ENCODE measurements around the gene DCAF11. TPM values are rescaled to one million over a fixed set of nuclear protein-coding genes. Genes with fewer than 3 reads are reported as not detected.

Gene DCAF11
- total and polyA plus RNA-seq, 2 of the 13 experiments (the other 11 are each of a cell fraction or from before 2014, with no cell fraction given): 150 to 257 TPM

GRCh38 chr14:24089890-24090289 is 24.7 kb upstream of the DCAF11 start:
- intact Hi-C loops (cut with micrococcal nuclease; ENCODE audit: unreplicated experiment) (loop anchor here (1.0 to 5.0 kb wide), 6 partner anchors 18 to 478 kb away; no protein-coding TSS in a partner anchor), in situ Hi-C loops (cut with HindIII; ENCODE audit: extremely low pct_ligation_motif_present, low pct_unique_long_range_greater_than_20kb) (loop anchor here (5.0 kb wide), 2 partner anchors 33 to 78 kb away; no protein-coding TSS in a partner anchor)
- ATAC-seq (no peak), FAIRE-seq (no peak), DNase-seq (ENCODE audit: low spot score) (no peak)
- H3K36me3 ChIP-seq (replicated peaks in 1 of 2; ENCODE audit: control insufficient read depth in 1 of 2, insufficient read depth in 2 of 2, low read length in 2 of 2): no peaks in the 10 kb centered on the region
- no peak overlapping the region for H3K4me2 ChIP-seq (ENCODE audit: low read depth, low read length)
- TF ChIP-seq CSRNP2 (CRISPR knock-in tag; conservative IDR thresholded peaks at IDR 0.05; ENCODE audit: low read depth) (no peak), THAP7 (CRISPR knock-in tag; IDR thresholded peaks at IDR 0.05) (peak; percentile 67; the same call in 1 of the 2 replicates), RFX1 (IDR thresholded peaks at IDR 0.05) (no peak), ZFP41 (CRISPR knock-in tag; IDR thresholded peaks at IDR 0.05; ENCODE audit: borderline replicate concordance) (no peak), ARNTL (CRISPR knock-in tag; IDR thresholded peaks at IDR 0.05) (no peak), ZNF501 (CRISPR knock-in tag; IDR thresholded peaks at IDR 0.05) (no peak), ZNF703 (CRISPR knock-in tag; IDR thresholded peaks at IDR 0.05; ENCODE audit: borderline replicate concordance) (no peak), TFAP4 (IDR thresholded peaks at IDR 0.05; ENCODE audit: borderline replicate concordance, low read depth) (no peak), TRIM22 (IDR thresholded peaks at IDR 0.05) (no peak), ATF7-NPFF (CRISPR knock-in tag; IDR thresholded peaks at IDR 0.05; ENCODE audit: low read depth) (no peak), CENPT (CRISPR knock-in tag; IDR thresholded peaks at IDR 0.05; ENCODE audit: low read depth) (no peak), FOXC1 (CRISPR knock-in tag; IDR thresholded peaks at IDR 0.05; ENCODE audit: borderline replicate concordance) (no peak), ZNF335 (CRISPR knock-in tag; IDR thresholded peaks at IDR 0.05) (no peak), GFI1 (CRISPR knock-in tag; IDR thresholded peaks at IDR 0.05; ENCODE audit: borderline replicate concordance) (no peak), MAFK (conservative IDR thresholded peaks at IDR 0.05 in 1 of 2, IDR thresholded peaks at IDR 0.05 in 1 of 2; ENCODE audit: low read length in 2 of 2) (peak; percentile 71 to 85; a peak in 3 of 4 replicates), HNF4G (IDR thresholded peaks at IDR 0.05; ENCODE audit: borderline replicate concordance, low read depth, low read length) (no peak), HNF4G (CRISPR knock-in tag; IDR thresholded peaks at IDR 0.05; ENCODE audit: borderline replicate concordance, low read depth) (no peak), MAFF (IDR thresholded peaks at IDR 0.05; ENCODE audit: low read depth, low read length) (peak; percentile 60), IRF1 (CRISPR knock-in tag; IDR thresholded peaks at IDR 0.05; ENCODE audit: low read depth) (no peak)
- no peaks in the 10 kb centered on the region for H4K20me1 ChIP-seq (ENCODE audit: insufficient read depth, low read length)
- BruUV-seq (replicated peaks): no TSS peak
- H3K4me3 ChIP-seq (replicated peaks in 1 of 3; ENCODE audit: insufficient read depth in 1 of 3, low read depth in 2 of 3, low read length in 3 of 3): no peak overlapping the region
- H3K9me3 ChIP-seq (ENCODE audit: low read length): no peaks in the 10 kb centered on the region
- H3K79me2 ChIP-seq (ENCODE audit: insufficient read depth, low read length): peaks cover 7% of the 10 kb centered on the region
- no peak overlapping the region for H3K27ac ChIP-seq (ENCODE audit: extremely low read length, insufficient read depth, low read length)
- ChIA-PET CTCF (ENCODE audit: low intra/inter-chr PET ratio, low total read pairs) (interaction anchor here (0.7 to 4.2 kb wide), 11 partner anchors 8 to 115 kb away, joined by 3 to 109 read pairs (median 4); partner anchors contain the start of gene IRF9), POLR2A (interaction anchor here (1.0 to 14.4 kb wide), 10 partner anchors 9 to 106 kb away, joined by 3 to 627 read pairs (median 8); partner anchors contain the start of genes CARMIL3, DCAF11, IRF9 and NRL)
- no peak overlapping the region for H2AFZ ChIP-seq (ENCODE audit: low read length)
- WGBS (ENCODE audit: low lambda C conversion rate): 53% methylated on average over 6 of the region's 6 CpGs
- H3K9ac ChIP-seq (ENCODE audit: insufficient read depth, low read depth, low read length): no peak overlapping the region
- H3K4me1 ChIP-seq (ENCODE audit: insufficient read depth, low read length): peaks cover 53% of the 10 kb centered on the region
- H3K27me3 ChIP-seq (ENCODE audit: control insufficient read depth in 1 of 2, insufficient read depth in 2 of 2, low read length in 2 of 2): peaks cover 2 to 15% of the 10 kb centered on the region in 2 experiments; a peak in 3 of 5 replicates
